Measurements from ENCODE around the gene TNIK.

DNA sequence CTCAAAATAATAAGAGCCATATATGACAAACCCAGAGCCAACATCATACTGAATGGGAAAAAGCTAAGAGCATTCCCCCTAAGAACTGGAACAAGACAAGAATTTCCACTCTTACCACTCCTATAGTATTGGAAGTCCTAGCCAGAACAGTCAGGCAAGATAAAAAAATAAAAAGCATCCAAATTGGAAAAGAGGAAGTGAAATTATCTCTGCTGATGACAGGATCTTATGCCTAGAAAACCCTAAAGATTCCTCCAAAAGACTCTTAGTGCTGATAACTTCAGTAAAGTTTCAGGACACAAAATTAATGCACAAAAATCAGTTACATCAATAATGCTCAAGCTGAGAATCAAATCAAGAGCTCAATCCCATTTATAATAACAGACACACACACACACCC is 387.8 kb downstream of the TNIK start:
- TF ChIP-seq, protein P1, sequence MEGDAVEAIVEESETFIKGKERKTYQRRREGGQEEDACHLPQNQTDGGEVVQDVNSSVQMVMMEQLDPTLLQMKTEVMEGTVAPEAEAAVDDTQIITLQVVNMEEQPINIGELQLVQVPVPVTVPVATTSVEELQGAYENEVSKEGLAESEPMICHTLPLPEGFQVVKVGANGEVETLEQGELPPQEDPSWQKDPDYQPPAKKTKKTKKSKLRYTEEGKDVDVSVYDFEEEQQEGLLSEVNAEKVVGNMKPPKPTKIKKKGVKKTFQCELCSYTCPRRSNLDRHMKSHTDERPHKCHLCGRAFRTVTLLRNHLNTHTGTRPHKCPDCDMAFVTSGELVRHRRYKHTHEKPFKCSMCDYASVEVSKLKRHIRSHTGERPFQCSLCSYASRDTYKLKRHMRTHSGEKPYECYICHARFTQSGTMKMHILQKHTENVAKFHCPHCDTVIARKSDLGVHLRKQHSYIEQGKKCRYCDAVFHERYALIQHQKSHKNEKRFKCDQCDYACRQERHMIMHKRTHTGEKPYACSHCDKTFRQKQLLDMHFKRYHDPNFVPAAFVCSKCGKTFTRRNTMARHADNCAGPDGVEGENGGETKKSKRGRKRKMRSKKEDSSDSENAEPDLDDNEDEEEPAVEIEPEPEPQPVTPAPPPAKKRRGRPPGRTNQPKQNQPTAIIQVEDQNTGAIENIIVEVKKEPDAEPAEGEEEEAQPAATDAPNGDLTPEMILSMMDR (IDR thresholded peaks at IDR 0.05 in 8 of 11, conservative IDR thresholded peaks at IDR 0.05 in 3 of 11) = no peak
- TF ChIP-seq POLR2A (IDR thresholded peaks at IDR 0.05) = no peak
